Breast epithelium (tissue), 4 donors: ENCODE measurements around the gene KSR2. TPM values are rescaled to one million over a fixed set of nuclear protein-coding genes. Genes with fewer than 3 reads are reported as not detected.
A peak's percentile ranks its signal among the peaks of the same experiment; 100 is the strongest.

ENCODE experiments used
- DNase-seq, 2 donors: peaks; one replicate each; pipeline ENCODE4 v3.0.0-alpha.2; 2019; ENCODE audit warnings: low spot score in 2 of 2
- H3K27ac ChIP-seq, 2 donors: fragments of 200-600 bp; sonication (generic) in 1 of 2; one replicate each; pipeline ENCODE4 v1.5.1; 2016 to 2019; ENCODE audit warnings: mild to moderate bottlenecking in 1 of 2
- H3K27me3 ChIP-seq, 2 donors: fragments of 200-600 bp; sonication (generic) in 1 of 2; one replicate each; pipeline versions ENCODE4 v1.5.1 to v1.6.0; 2017 to 2019; ENCODE audit warnings: control low read depth in 1 of 2, mild to moderate bottlenecking in 1 of 2
- H3K36me3 ChIP-seq: fragments of 200-600 bp; one replicate; pipeline ENCODE4 v1.5.1; 2019
- H3K4me1 ChIP-seq, 2 donors: fragments of 200-600 bp; sonication (generic); one replicate each; pipeline ENCODE4 v1.5.1; 2016 to 2019; ENCODE audit warnings: control low read depth in 1 of 2
- H3K4me3 ChIP-seq, 3 donors: fragments of 200-600 bp; sonication (generic); 1 replicate in 2 of 3; 2 replicates in 1 of 3; pipeline ENCODE4 v1.5.1; 2016 to 2019; ENCODE audit warnings: mild to moderate bottlenecking in 3 of 3, moderate library complexity in 2 of 3
- H3K9me3 ChIP-seq, 2 donors: fragments of 200-600 bp; sonication (generic) in 1 of 2; one replicate each; pipeline ENCODE4 v1.5.1; 2016 to 2019; ENCODE audit warnings: control low read depth in 1 of 2
- CTCF ChIP-seq, 3 donors: fragments of 450-650 bp; IDR thresholded peaks; one replicate each; pipeline ENCODE4 v1.5.1; 2016 to 2017; ENCODE audit warnings: antibody characterized with exemption in 3 of 3, mild to moderate bottlenecking in 3 of 3, moderate library complexity in 3 of 3
- POLR2A ChIP-seq: fragments of 450-650 bp; IDR thresholded peaks from one replicate; pipeline ENCODE4 v1.6.1; 2016; ENCODE audit warnings: antibody characterized with exemption, mild to moderate bottlenecking, moderate library complexity
- POLR2AphosphoS5 ChIP-seq, 3 donors: sonication (generic); formaldehyde crosslinking; IDR thresholded peaks; one replicate each; pipeline ENCODE4 v1.6.1; 2017; ENCODE audit warnings: antibody characterized with exemption in 3 of 3
- intact Hi-C: fragments of 100-400 bp; cut with DNase I; formaldehyde crosslinking; loops from one replicate; pipeline ENCODE4 v1.15.1; 2023; ENCODE audit warnings: low total_unique reads
- total RNA-seq, 3 donors: library from RNA; depleted of rRNA; stranded (reverse); fragments of >200 nt; gene quantifications; one replicate each; pipeline ENCODE4 v1.1.0, GENCODE V29; 2016

Gene KSR2
- total RNA-seq, 3 donors from 2014 or later = under 0.01 to 1.9 (median 0.33) TPM

GRCh38 chr12:117844114-117844830 is 124.5 kb downstream of the KSR2 start:
- H3K9me3 ChIP-seq = no peaks in the 10 kb centered on the region
- no peak overlapping the region for H3K4me3 ChIP-seq
- intact Hi-C loops = no loop called here
- no peak for DNase-seq
- peaks cover 0 to 3% of the 10 kb centered on the region in 2 donors for H3K27me3 ChIP-seq
- no peaks in the 10 kb centered on the region for H3K36me3 ChIP-seq
- H3K27ac ChIP-seq = no peak overlapping the region
- H3K4me1 ChIP-seq = no peaks in the 10 kb centered on the region
- TF ChIP-seq POLR2A (no peak), CTCF (IDR thresholded peaks at IDR 0.05) (no peak), POLR2AphosphoS5 (IDR thresholded peaks at IDR 0.05) (no peak)

- DNase-seq = no peak
- Histone ChIP-seq H3K4me1 (no peaks in the 10 kb centered on the region), H3K27me3 (peaks cover 0 to 7% of the 10 kb centered on the region in 2 donors), H3K4me3 (no peak overlapping the region), H3K9me3 (no peaks in the 10 kb centered on the region), H3K36me3 (no peaks in the 10 kb centered on the region), H3K27ac (no peak overlapping the region)
- intact Hi-C loops = no loop called here
- no peak for TF ChIP-seq POLR2A
- TF ChIP-seq CTCF (IDR thresholded peaks at IDR 0.05) = no peak
- no peak for TF ChIP-seq POLR2AphosphoS5 (IDR thresholded peaks at IDR 0.05)
Measured at GRCh38 chr12:117842630-117843029, 126.2 kb downstream of the KSR2 start.

GRCh38 chr12:117842220-117842619 is 126.6 kb downstream of the KSR2 start:
- no peaks in the 10 kb centered on the region for H3K9me3 ChIP-seq
- peaks cover 0 to 7% of the 10 kb centered on the region in 2 donors for H3K27me3 ChIP-seq
- H3K27ac ChIP-seq = no peak overlapping the region
- intact Hi-C loops = no loop called here
- H3K36me3 ChIP-seq = no peaks in the 10 kb centered on the region
- no peaks in the 10 kb centered on the region for H3K4me1 ChIP-seq
- DNase-seq = no peak
- TF ChIP-seq POLR2A (no peak), POLR2AphosphoS5 (IDR thresholded peaks at IDR 0.05) (no peak), CTCF (IDR thresholded peaks at IDR 0.05) (no peak)
- H3K4me3 ChIP-seq = no peak overlapping the region

GRCh38 chr12:117837737-117838050 is 131.1 kb downstream of the KSR2 start:
- DNase-seq = no peak
- Histone ChIP-seq H3K27me3 (peaks cover 0 to 19% of the 10 kb centered on the region in 2 donors), H3K9me3 (no peaks in the 10 kb centered on the region), H3K4me3 (no peak overlapping the region), H3K36me3 (no peaks in the 10 kb centered on the region), H3K27ac (no peak overlapping the region), H3K4me1 (no peaks in the 10 kb centered on the region)
- no peak for TF ChIP-seq POLR2AphosphoS5 (IDR thresholded peaks at IDR 0.05)
- TF ChIP-seq CTCF (IDR thresholded peaks at IDR 0.05) = no peak
- no peak for TF ChIP-seq POLR2A
- intact Hi-C loops = no loop called here

- TF ChIP-seq POLR2A (no peak), CTCF (IDR thresholded peaks at IDR 0.05) (peak; percentile 84 to 91 (median 88))
- Histone ChIP-seq H3K9me3 (no peaks in the 10 kb centered on the region), H3K27me3 (peaks cover 0 to 19% of the 10 kb centered on the region in 2 donors), H3K4me1 (no peaks in the 10 kb centered on the region), H3K4me3 (no peak overlapping the region), H3K36me3 (no peaks in the 10 kb centered on the region), H3K27ac (no peak overlapping the region)
- intact Hi-C loops = no loop called here
- peak; percentile 66 to 86 for DNase-seq
Measured at GRCh38 chr12:117836999-117837736, 131.6 kb downstream of the KSR2 start.
